Fibroblast of lung (primary cell): ENCODE measurements around the gene BMP7.

ENCODE experiments used
- CTCF ChIP-seq, 2 donors: IDR thresholded peaks in 1 of 2; conservative IDR thresholded peaks in 1 of 2; 1 replicate in 1 of 2; 2 replicates in 1 of 2; pipeline ENCODE4 v1.5.1; 2011 to 2012; ENCODE audit warnings: low read length in 2 of 2, control low read depth in 1 of 2, inconsistent platforms in 1 of 2, low read depth in 1 of 2, mild to moderate bottlenecking in 1 of 2
- EZH2 ChIP-seq: IDR thresholded peaks from 2 replicates; pipeline ENCODE4 v1.5.1; 2012; ENCODE audit warnings: low read length, control low read depth, mild to moderate bottlenecking; ENCODE audit errors: missing control alignments

- TF ChIP-seq CTCF (conservative IDR thresholded peaks at IDR 0.05 in 1 of 2, IDR thresholded peaks at IDR 0.05 in 1 of 2; ENCODE audit: low read depth in 1 of 2, low read length in 2 of 2) (no peak), EZH2 (no peak)
Measured at GRCh38 chr20:57288651-57289277, 22.3 kb upstream of the BMP7 start.
